Activated CD8-positive, alpha-beta memory T cell treated with anti-CD3 and anti-CD28 coated beads, Interleukin-2, amount 50 U/mL, for 48 hours (primary cell): ENCODE data around the gene ABCD1.
"Not testable (repeated sequence)": the region's sequence is repeated elsewhere in the genome, so short reads cannot be mapped to it uniquely, and the experiment has no call there.

Experiments
- DNase-seq: peaks from one replicate; pipeline ENCODE4 v3.0.0-alpha.2; 2020

ABCD1 gene

GRCh38 chrX:153694687-153695270 is 29.9 kb upstream of the ABCD1 start:
- no peak for DNase-seq

DNA sequence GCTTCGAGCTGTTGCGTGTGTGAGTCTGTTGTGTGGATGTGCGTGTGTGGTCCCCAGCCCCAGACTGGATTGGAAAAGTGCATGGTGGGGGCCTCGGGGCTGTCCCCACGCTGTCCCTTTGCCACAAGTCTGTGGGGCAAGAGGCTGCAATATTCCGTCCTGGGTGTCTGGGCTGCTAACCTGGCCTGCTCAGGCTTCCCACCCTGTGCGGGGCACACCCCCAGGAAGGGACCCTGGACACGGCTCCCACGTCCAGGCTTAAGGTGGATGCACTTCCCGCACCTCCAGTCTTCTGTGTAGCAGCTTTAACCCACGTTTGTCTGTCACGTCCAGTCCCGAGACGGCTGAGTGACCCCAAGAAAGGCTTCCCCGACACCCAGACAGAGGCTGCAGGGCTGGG is 28.6 kb upstream of the ABCD1 start:
- DNase-seq, result no peak

DNA sequence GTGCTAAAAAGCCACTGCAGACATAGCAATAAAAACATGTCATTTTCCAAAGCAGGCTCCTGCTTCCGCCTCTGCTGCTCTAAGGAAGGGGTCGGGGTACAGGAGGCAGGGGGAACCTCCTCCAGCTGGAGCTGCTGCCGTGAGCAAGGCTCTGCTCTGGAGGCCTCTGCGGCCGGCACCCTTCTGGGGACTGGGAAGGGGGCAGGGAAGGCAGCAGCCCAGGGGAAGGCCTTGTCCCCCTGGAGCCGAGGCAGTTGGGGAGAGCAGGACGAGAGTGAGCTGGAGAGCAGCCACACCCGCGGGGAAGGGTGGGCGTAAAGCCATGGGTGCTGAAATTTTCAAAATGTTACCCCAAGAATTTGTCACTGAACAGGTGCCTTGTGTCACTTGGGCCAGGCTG is 28.1 kb upstream of the ABCD1 start:
- DNase-seq, result not testable (repeated sequence)

GRCh38 chrX:153696986-153697722 is 27.5 kb upstream of the ABCD1 start:
- DNase-seq, result not testable (repeated sequence)

GRCh38 chrX:153697924-153698865 is 26.5 kb upstream of the ABCD1 start:
- DNase-seq, result no peak

DNA sequence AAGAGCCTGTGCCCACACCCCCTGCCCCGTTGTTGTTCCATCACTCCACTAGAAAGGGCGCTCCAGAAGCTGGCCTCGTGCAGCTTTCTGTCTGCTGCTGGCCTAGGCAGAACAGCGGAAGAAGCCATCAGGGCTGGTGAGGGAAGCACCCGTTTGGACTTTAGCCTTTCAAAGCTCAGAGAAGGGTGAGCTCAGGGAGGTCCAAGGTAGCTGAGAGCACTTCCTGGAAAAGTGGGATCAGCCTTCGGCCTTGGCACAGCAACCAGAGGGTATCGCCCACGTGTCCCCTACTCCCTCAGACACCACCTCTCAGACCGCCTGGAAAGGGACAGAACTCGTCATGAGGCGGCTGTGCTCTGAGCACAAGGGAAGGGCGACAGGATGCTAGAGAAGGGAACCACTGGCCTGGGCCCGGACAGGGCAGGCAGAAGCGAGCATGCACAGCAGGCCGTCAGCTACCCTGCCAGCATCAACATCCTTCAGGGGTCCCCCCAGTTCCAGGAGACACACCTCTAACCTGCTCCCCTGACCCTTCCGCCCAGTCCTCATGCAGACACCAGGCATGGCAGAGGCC is 25.4 kb upstream of the ABCD1 start:
- not testable (repeated sequence) for DNase-seq

GRCh38 chrX:153699784-153700371 is 24.8 kb upstream of the ABCD1 start:
- DNase-seq, result not testable (repeated sequence)

DNA sequence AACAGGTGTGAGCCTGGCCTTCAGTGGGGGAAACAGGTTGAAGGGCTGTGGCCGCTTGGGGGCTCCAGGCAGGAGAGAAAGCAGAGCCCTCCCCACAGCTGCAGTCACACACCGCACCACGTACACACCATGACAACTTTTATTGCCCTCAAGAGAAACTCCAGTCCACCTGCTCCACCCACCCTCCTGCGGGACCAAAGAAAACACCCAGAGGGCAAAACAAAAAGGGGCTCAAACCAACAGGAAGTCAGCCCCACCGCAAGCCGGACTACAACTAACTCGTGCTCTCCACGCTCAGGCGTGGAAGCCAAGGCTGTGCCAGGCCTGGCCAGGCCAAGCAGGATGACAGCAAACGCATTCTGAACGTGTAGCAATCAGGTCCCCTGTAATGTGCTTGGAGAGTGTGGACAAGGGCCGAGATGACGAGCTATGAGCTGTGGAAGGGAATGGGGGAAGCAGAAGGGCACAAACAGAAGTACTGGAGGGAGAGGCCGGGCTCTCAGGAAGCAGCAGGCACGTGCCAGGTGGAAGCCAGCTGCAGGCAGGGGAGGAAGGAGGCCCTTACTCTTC is 24.2 kb upstream of the ABCD1 start:
- no peak for DNase-seq

DNA sequence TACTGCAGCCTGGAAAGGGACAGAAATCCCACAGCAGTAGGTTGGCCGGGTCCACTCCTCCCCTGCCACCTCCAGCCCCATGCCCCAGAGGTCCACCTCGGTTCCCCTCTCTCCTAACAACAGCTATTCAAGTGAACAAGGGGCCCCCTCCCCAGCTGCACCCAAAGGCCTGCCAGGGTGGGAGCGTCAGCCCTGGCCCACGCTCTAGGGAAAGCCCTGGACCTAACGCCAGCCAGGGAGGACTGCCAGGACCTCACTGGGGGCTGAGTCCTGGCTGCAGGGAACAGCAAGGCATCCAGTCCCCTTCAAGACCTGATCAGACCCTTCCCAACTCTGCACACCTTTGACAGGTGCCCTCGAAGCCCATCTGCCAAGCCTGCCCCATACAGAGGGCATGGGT is 23.7 kb upstream of the ABCD1 start:
- no peak for DNase-seq

DNA sequence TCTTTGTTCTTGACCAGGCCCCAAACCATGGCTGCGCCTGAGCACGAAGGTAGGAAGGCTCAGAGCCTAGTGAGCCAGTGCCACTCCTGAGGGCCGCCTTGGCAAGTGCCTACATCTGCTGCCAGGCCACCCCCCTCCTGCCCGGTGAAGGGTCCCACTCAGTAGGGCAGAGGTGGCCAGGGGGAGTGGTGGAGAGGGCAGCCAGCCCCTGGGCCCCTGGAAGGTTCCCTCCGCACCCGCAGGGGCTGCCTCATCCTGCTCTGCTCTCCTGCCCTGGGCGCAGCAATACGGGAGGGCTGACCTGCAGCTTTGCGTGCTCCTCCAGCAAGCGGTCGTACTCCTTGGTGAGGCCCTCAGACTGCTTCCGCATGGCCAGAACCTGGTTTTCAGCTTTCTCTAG is 22.9 kb upstream of the ABCD1 start:
- no peak for DNase-seq

DNA sequence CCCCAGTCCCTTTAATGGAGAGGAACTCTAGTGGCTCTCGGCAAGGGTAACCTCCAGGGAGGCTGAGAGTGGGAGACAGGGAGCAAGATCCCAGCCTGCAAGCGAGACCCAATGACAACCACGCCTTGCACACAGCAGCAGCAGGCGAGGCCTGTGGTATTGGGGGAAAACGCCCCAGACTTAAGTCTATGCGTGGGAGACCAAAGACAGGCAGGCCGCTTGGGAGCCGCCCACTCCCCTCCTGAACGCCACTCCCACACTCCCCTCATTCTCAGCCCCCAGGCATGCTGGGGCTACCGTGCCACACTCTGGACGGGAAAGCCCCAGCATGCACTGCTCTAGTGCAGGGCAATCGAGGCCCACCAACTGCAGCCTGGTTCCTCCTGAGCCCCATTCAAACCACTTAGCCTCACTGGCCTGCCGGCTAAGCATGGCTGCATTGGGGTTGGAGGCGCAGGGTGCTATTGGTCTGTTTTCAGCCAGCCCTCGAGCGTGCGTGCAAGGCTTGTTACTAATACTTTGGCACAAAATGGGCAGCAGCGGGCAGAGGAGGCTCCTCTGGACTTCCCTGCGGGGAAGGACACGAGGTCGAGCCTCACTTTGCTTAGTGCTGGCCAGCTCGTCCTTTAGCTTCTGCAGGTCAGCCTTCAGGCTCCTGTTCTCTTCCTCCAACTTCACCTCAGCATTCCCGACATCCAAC is 22.2 kb upstream of the ABCD1 start:
- no peak for DNase-seq

GRCh38 chrX:153703036-153703370 is 21.7 kb upstream of the ABCD1 start:
- DNase-seq, result no peak

DNA sequence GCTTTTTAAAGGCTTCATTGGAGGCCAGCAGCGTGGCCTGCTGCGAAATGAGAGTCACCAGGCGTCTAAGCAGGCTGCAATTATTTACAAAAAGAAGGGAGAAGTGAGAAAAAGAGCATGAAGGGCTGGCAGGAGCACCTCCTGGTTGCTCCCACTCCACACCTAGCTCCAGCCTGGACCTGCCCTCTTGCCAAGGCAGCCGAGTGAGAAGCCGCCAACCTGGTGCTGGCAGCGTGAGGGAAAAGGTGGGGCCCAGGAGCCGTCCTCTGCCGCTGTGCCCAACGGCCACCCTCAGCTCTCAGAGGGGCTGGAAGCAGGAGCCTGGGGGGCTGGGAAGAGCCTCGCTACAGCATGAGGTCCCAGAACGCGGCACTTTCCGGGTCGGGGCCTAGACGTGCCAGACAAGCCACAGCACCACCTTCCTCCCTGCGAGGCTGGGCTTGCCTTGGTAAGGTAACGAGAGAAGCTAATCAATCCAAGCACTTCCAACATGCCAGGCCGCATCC is 20.6 kb upstream of the ABCD1 start:
- no peak for DNase-seq

- DNase-seq, result not testable (repeated sequence)
Observed at GRCh38 chrX:153704631-153705402, 19.8 kb upstream of the ABCD1 start.

- not testable (repeated sequence) for DNase-seq
Observed at GRCh38 chrX:153705403-153706060, 19.1 kb upstream of the ABCD1 start.

DNA sequence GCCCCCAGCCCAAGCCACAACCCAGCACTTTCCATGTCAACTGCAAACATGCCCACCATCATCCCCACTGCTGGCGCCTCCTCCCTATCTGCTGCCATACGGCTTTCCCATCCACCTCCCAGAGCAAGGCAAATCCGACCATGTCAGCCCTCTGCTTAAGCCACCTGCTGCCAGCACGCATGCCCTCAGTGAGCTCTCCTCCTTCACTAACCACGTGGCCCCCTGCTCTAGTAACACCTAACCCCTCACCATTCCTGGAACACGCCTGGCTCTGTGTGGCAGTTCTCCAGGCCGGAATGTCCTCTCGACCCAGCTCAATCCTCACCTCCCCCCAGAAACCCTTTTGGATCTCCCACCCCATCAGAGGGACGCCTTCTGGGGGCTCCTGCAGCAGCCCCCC is 17.9 kb upstream of the ABCD1 start:
- no peak for DNase-seq

DNA sequence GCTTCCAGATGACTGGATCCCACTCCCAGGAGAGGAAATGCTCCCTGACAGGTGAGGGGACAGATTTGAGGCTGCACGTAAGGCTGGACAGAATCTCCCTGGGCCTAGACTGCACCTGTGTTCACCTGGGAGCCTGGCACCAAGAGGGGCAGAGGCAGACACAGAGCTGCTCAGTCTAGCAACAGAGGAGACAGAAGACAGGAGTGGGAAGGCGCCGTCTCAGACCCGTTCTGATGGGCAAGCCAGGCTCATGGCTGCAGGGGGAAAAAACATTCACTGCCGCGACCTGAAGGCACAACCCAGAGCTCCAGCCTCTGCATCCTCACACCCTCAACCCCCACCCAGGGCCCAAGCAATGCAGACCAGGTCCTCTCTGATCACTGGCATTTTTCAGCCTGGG is 17.2 kb upstream of the ABCD1 start:
- DNase-seq, result no peak

GRCh38 chrX:153708415-153708814 is 16.2 kb upstream of the ABCD1 start:
- DNase-seq, result no peak

- no peak for DNase-seq
Observed at GRCh38 chrX:153709726-153710674, 14.7 kb upstream of the ABCD1 start.
